ENCODE data around the gene CDC42SE2.
"Not testable (repeated sequence)": the region's sequence is repeated elsewhere in the genome, so short reads cannot be mapped to it uniquely, and the experiment has no call there.

The CDC42SE2 gene

GRCh38 chr5:131270809-131271208, 7.0 kb downstream of the CDC42SE2 start:
- TF ChIP-seq CTCF (IDR thresholded peaks at IDR 0.05; ENCODE audit: control extremely low read depth, extremely low read depth, low read depth, missing control alignments), result no peak
- POLR2A ChIA-PET, result interaction anchor here (0.6 to 0.7 kb wide), 2 partner anchors 19 to 56 kb away, joined by 4 to 6 read pairs; no protein-coding TSS in a partner anchor
- DNase-seq (ENCODE audit: extremely low spot score), result no peak
- CTCF ChIA-PET, result interaction anchor here (0.7 to 1.4 kb wide), 2 partner anchors 20 to 111 kb away, joined by 3 read pairs; no protein-coding TSS in a partner anchor

- DNase-seq (ENCODE audit: extremely low spot score); CTCF ChIA-PET: not testable (repeated sequence)
- POLR2A ChIA-PET, result interaction anchor here (0.7 to 0.9 kb wide), 2 partner anchors 10 to 14 kb away, joined by 3 read pairs; no protein-coding TSS in a partner anchor
Observed at GRCh38 chr5:131271888-131272287, 8.0 kb downstream of the CDC42SE2 start.

- no peak for TF ChIP-seq CTCF (IDR thresholded peaks at IDR 0.05; ENCODE audit: control extremely low read depth, extremely low read depth, low read depth, missing control alignments)
- CTCF ChIA-PET, result interaction anchor here (0.9 kb wide), 1 partner anchor 44 kb away, joined by 3 read pairs; no protein-coding TSS in a partner anchor
- POLR2A ChIA-PET, result interaction anchor here (0.5 to 0.9 kb wide), 5 partner anchors 11 to 118 kb away, joined by 3 to 6 read pairs (median 4); no protein-coding TSS in a partner anchor
- DNase-seq (ENCODE audit: extremely low spot score), result no peak
Observed at GRCh38 chr5:131272307-131272706, 8.5 kb downstream of the CDC42SE2 start.

- DNase-seq (ENCODE audit: extremely low spot score), result no peak
- POLR2A ChIA-PET, result interaction anchor here (0.5 to 0.9 kb wide), 4 partner anchors 11 to 118 kb away, joined by 3 to 6 read pairs (median 4); no protein-coding TSS in a partner anchor
Observed at GRCh38 chr5:131272724-131273123, 8.9 kb downstream of the CDC42SE2 start.

GRCh38 chr5:131274326-131275063, 10.6 kb downstream of the CDC42SE2 start:
- CTCF ChIA-PET, result interaction anchor here (2.7 kb wide), 1 partner anchor 9 kb away, joined by 16 read pairs; no protein-coding TSS in a partner anchor
- DNase-seq (ENCODE audit: extremely low spot score), result no peak
- POLR2A ChIA-PET, result interaction anchor here (0.5 kb wide), 1 partner anchor 11 kb away, joined by 4 read pairs; no protein-coding TSS in a partner anchor
- no peak for TF ChIP-seq CTCF (IDR thresholded peaks at IDR 0.05; ENCODE audit: control extremely low read depth, extremely low read depth, low read depth, missing control alignments)

More at GRCh38 chr5:131272724-131273123, 8.9 kb downstream of the CDC42SE2 start:
- CTCF ChIA-PET, result interaction anchor here (0.9 kb wide), 1 partner anchor 44 kb away, joined by 3 read pairs; no protein-coding TSS in a partner anchor
- no peak for TF ChIP-seq CTCF (IDR thresholded peaks at IDR 0.05; ENCODE audit: control extremely low read depth, extremely low read depth, low read depth, missing control alignments)

GRCh38 chr5:131276072-131276471, 12.2 kb downstream of the CDC42SE2 start:
- POLR2A ChIA-PET, result interaction anchor here (0.6 to 0.7 kb wide), 3 partner anchors 15 to 119 kb away, joined by 3 to 4 read pairs (median 3); no protein-coding TSS in a partner anchor
- TF ChIP-seq CTCF (IDR thresholded peaks at IDR 0.05; ENCODE audit: control extremely low read depth, extremely low read depth, low read depth, missing control alignments), result no peak
- CTCF ChIA-PET, result interaction anchor here (1.4 to 2.7 kb wide), 2 partner anchors 11 to 12 kb away, joined by 6 to 16 read pairs; partner anchors contain the start of gene CDC42SE2
- DNase-seq (ENCODE audit: extremely low spot score), result no peak
